GM19099 (cell line): ENCODE measurements around the gene AP4S1.

Experiments
- POLR2A ChIP-seq: IDR thresholded peaks from 3 replicates; pipeline ENCODE4 v1.6.1; 2011; ENCODE audit warnings: low read depth; ENCODE audit not compliant: insufficient read length; ENCODE audit errors: extremely low read depth

The AP4S1 gene

GRCh38 chr14:31096255-31096654 lies 70.8 kb downstream of the AP4S1 start:
- no peak for TF ChIP-seq POLR2A

GRCh38 chr14:31097081-31097480 lies 71.6 kb downstream of the AP4S1 start:
- no peak for TF ChIP-seq POLR2A

- no peak for TF ChIP-seq POLR2A
These were observed 81.3 kb downstream of the AP4S1 start for GRCh38 chr14:31106768-31107167.

GRCh38 chr14:31109257-31109656 lies 83.8 kb downstream of the AP4S1 start:
- no peak for TF ChIP-seq POLR2A

GRCh38 chr14:31110872-31111271 lies 85.4 kb downstream of the AP4S1 start:
- no peak for TF ChIP-seq POLR2A

- no peak for TF ChIP-seq POLR2A
These were observed 88.3 kb downstream of the AP4S1 start for GRCh38 chr14:31113794-31114193.

GRCh38 chr14:31118892-31119291 lies 93.4 kb downstream of the AP4S1 start:
- no peak for TF ChIP-seq POLR2A

GRCh38 chr14:31122098-31122611 lies 96.7 kb downstream of the AP4S1 start:
- no peak for TF ChIP-seq POLR2A

GRCh38 chr14:31122921-31123320 lies 97.5 kb downstream of the AP4S1 start:
- TF ChIP-seq POLR2A = no peak

- no peak for TF ChIP-seq POLR2A
These were observed 98.7 kb downstream of the AP4S1 start for GRCh38 chr14:31124197-31124596.

GRCh38 chr14:31125231-31125630 lies 99.8 kb downstream of the AP4S1 start:
- no peak for TF ChIP-seq POLR2A

GRCh38 chr14:31126680-31127079 lies 101.2 kb downstream of the AP4S1 start:
- TF ChIP-seq POLR2A = no peak

- no peak for TF ChIP-seq POLR2A
These were observed 102.2 kb downstream of the AP4S1 start for GRCh38 chr14:31127690-31128089.

GRCh38 chr14:31128601-31129526 lies 103.4 kb downstream of the AP4S1 start:
- TF ChIP-seq POLR2A = no peak

- no peak for TF ChIP-seq POLR2A
These were observed 107.7 kb downstream of the AP4S1 start for GRCh38 chr14:31133133-31133532.

GRCh38 chr14:31137214-31137889 lies 111.9 kb downstream of the AP4S1 start:
- no peak for TF ChIP-seq POLR2A
